H1 (cell line): ENCODE data around the gene TMEM179B. TPM values are rescaled to one million over a fixed set of nuclear protein-coding genes. Genes with fewer than 3 reads are reported as not detected.

ENCODE experiments used
- CTCF ChIA-PET: fragments of 300-600 bp; sonication (Branson Sonifier 250); formaldehyde crosslinking; loops from one replicate; lab custom pipeline; 2021; ENCODE audit not compliant: partially characterized antibody; lab: Charles Lee
- POLR2A ChIA-PET: fragments of 300-600 bp; sonication (Branson Sonifier 250); formaldehyde crosslinking; loops from one replicate; lab custom pipeline; 2021; ENCODE audit warnings: inconsistent platforms; ENCODE audit not compliant: partially characterized antibody; lab: Charles Lee
- DNase-seq, 2 experiments: peaks; one replicate each; pipeline versions ENCODE4 v3.0.0 to v3.0.0-alpha.2; 2010 to 2022; ENCODE audit warnings: low spot score in 2 of 2, low read depth in 1 of 2, mixed read lengths in 1 of 2
- FAIRE-seq: peaks from 2 replicates; lab custom pipeline; 2011; peaks lifted over from hg19 to GRCh38; lab: Jason Lieb, UNC
- H2AFZ ChIP-seq: 2 replicates; pipeline ENCODE4 v1.8.1; 2012; ENCODE audit warnings: low read length, inconsistent platforms
- H2AK5ac ChIP-seq: 2 replicates; pipeline ENCODE4 v1.6.1; 2013; ENCODE audit warnings: low read depth, low read length
- H2BK120ac ChIP-seq: replicated peaks from 2 replicates; pipeline ENCODE3; 2013; ENCODE audit warnings: low read depth, low read length, inconsistent platforms
- H2BK12ac ChIP-seq: 2 replicates; pipeline ENCODE4 v1.6.1; 2013; ENCODE audit warnings: low read depth, low read length
- H2BK15ac ChIP-seq: 2 replicates; pipeline ENCODE4 v1.6.1; 2013; ENCODE audit warnings: low read length
- H2BK20ac ChIP-seq: 2 replicates; pipeline ENCODE4 v1.6.1; 2013; ENCODE audit warnings: low read length
- H2BK5ac ChIP-seq: 2 replicates; pipeline ENCODE4 v1.6.1; 2013; ENCODE audit warnings: low read depth, low read length
- H3K14ac ChIP-seq: 2 replicates; pipeline ENCODE4 v1.6.1; 2013; ENCODE audit warnings: inconsistent platforms; ENCODE audit not compliant: insufficient read length
- H3K18ac ChIP-seq: 2 replicates; pipeline ENCODE4 v1.6.1; 2013; ENCODE audit warnings: low read length; ENCODE audit errors: extremely low read depth
- H3K23ac ChIP-seq: 2 replicates; pipeline ENCODE4 v1.6.1; 2013; ENCODE audit warnings: inconsistent platforms; ENCODE audit not compliant: insufficient read length
- H3K23me2 ChIP-seq: 2 replicates; pipeline ENCODE4 v1.6.1; 2013; ENCODE audit warnings: low read depth, low read length
- H3K27ac ChIP-seq: 2 replicates; pipeline ENCODE4 v1.6.1; 2011; ENCODE audit warnings: low read depth, low read length, inconsistent platforms
- H3K27me3 ChIP-seq, 4 experiments: replicated peaks in 1 of 4; 1 replicate in 1 of 4; 2 replicates in 3 of 4; pipeline versions ENCODE4 v1.6.1 to v1.8.1; 2011 to 2013; ENCODE audit warnings: low read length in 3 of 4, mild to moderate bottlenecking in 3 of 4, inconsistent platforms in 2 of 4, mixed read lengths in 2 of 4, moderate library complexity in 1 of 4; ENCODE audit not compliant: control insufficient read depth in 3 of 4, insufficient read depth in 3 of 4; ENCODE audit errors: extremely low read depth in 1 of 4
- H3K36me3 ChIP-seq, 4 experiments: 2 replicates each; pipeline versions ENCODE4 v1.6.1 to v1.8.1; 2011 to 2013; ENCODE audit warnings: mild to moderate bottlenecking in 4 of 4, low read length in 3 of 4, moderate library complexity in 2 of 4, control low read depth in 1 of 4, inconsistent platforms in 1 of 4; ENCODE audit not compliant: insufficient read depth in 4 of 4, control insufficient read depth in 2 of 4
- H3K4ac ChIP-seq: replicated peaks from 2 replicates; pipeline ENCODE3; 2013; ENCODE audit warnings: low read length, low read depth, mixed read lengths, inconsistent platforms; ENCODE audit not compliant: insufficient read length
- H3K4me1 ChIP-seq, 4 experiments: replicated peaks in 1 of 4; 1 replicate in 1 of 4; 2 replicates in 3 of 4; pipeline versions ENCODE4 v1.6.1 to v1.8.1; 2011 to 2013; ENCODE audit warnings: low read length in 3 of 4, inconsistent platforms in 2 of 4, mixed read lengths in 1 of 4; ENCODE audit not compliant: insufficient read depth in 4 of 4, control insufficient read depth in 3 of 4
- H3K4me2 ChIP-seq, 2 experiments: 2 replicates each; pipeline versions ENCODE4 v1.6.1 to v1.8.1; 2011 to 2013; ENCODE audit warnings: low read depth in 2 of 2, low read length in 2 of 2, control low read depth in 1 of 2, inconsistent platforms in 1 of 2, mild to moderate bottlenecking in 1 of 2; ENCODE audit not compliant: insufficient read depth in 1 of 2
- H3K4me3 ChIP-seq, 4 experiments: fragments of 200-600, 300-600 bp in 1 of 4; sonication (generic), shearing (Covaris generic), sonication (Bioruptor Twin) in 1 of 4; 2 replicates each; pipeline versions ENCODE4 v1.5.1 to v1.8.1; 2011 to 2016; ENCODE audit warnings: low read length in 4 of 4, low read depth in 3 of 4, control low read depth in 2 of 4, inconsistent platforms in 2 of 4, mild to moderate bottlenecking in 2 of 4, mixed read lengths in 1 of 4, moderate library complexity in 1 of 4; ENCODE audit not compliant: insufficient read depth in 2 of 4; ENCODE audit errors: extremely low read depth in 1 of 4
- H3K56ac ChIP-seq: replicated peaks from 2 replicates; pipeline ENCODE3; 2013; ENCODE audit warnings: low read depth, mild to moderate bottlenecking, mixed read lengths, low read length, inconsistent platforms; ENCODE audit not compliant: insufficient read length
- H3K79me1 ChIP-seq: 2 replicates; pipeline ENCODE4 v1.6.1; 2013; ENCODE audit warnings: low read depth, low read length, control low read depth
- H3K79me2 ChIP-seq, 2 experiments: 2 replicates each; pipeline versions ENCODE4 v1.6.1 to v1.8.1; 2012 to 2013; ENCODE audit warnings: low read length in 2 of 2, mild to moderate bottlenecking in 2 of 2, inconsistent platforms in 1 of 2; ENCODE audit not compliant: insufficient read depth in 2 of 2, control insufficient read depth in 1 of 2
- H3K9ac ChIP-seq, 4 experiments: replicated peaks in 1 of 4; 1 replicate in 1 of 4; 2 replicates in 3 of 4; pipeline versions ENCODE4 v1.6.1 to v1.8.1; 2011 to 2013; ENCODE audit warnings: low read depth in 3 of 4, low read length in 3 of 4, control low read depth in 2 of 4, mild to moderate bottlenecking in 2 of 4, moderate library complexity in 2 of 4, inconsistent platforms in 1 of 4; ENCODE audit errors: extremely low read depth in 1 of 4
- H3K9me3 ChIP-seq, 2 experiments: 2 replicates each; pipeline versions ENCODE4 v1.6.1 to v1.8.1; 2012 to 2013; ENCODE audit warnings: mild to moderate bottlenecking in 2 of 2, moderate library complexity in 2 of 2, control low read depth in 1 of 2, inconsistent platforms in 1 of 2, low read depth in 1 of 2, low read length in 1 of 2, mixed read lengths in 1 of 2; ENCODE audit not compliant: insufficient read depth in 2 of 2
- H4K20me1 ChIP-seq, 2 experiments: replicated peaks in 1 of 2; 2 replicates each; pipeline versions ENCODE3 to v1.8.1; 2011 to 2013; ENCODE audit warnings: inconsistent platforms in 2 of 2, low read length in 2 of 2, mild to moderate bottlenecking in 1 of 2; ENCODE audit not compliant: insufficient read depth in 2 of 2, control insufficient read depth in 1 of 2
- H4K5ac ChIP-seq: 2 replicates; pipeline ENCODE4 v1.6.1; 2013; ENCODE audit warnings: low read length, low read depth, mixed read lengths, inconsistent platforms; ENCODE audit not compliant: insufficient read length
- H4K8ac ChIP-seq: 2 replicates; pipeline ENCODE4 v1.8.0; 2013; ENCODE audit warnings: mild to moderate bottlenecking, moderate library complexity, low read length, inconsistent platforms; ENCODE audit not compliant: insufficient read depth; ENCODE audit errors: extremely low read depth
- H4K91ac ChIP-seq: replicated peaks from 2 replicates; pipeline ENCODE3; 2013; ENCODE audit warnings: low read length, mixed read lengths, inconsistent platforms; ENCODE audit not compliant: insufficient read length
- ASH2L ChIP-seq: fragments of 200-600, 300-600 bp; sonication (generic); IDR thresholded peaks from one replicate; pipeline ENCODE4 v1.7.1; 2017; ENCODE audit warnings: low read length
- BCL11A ChIP-seq, 2 experiments: IDR thresholded peaks; one replicate each; pipeline ENCODE4 v1.6.1; 2011; ENCODE audit warnings: low read depth in 2 of 2, low read length in 2 of 2, mild to moderate bottlenecking in 2 of 2
- BRCA1 ChIP-seq: IDR thresholded peaks from 2 replicates; pipeline ENCODE4 v1.6.1; 2012; ENCODE audit warnings: low read depth, low read length, improper control_type of control experiment
- CBX8 ChIP-seq: fragments of 300-800, 300-1000 bp; sonication (generic); IDR thresholded peaks from 2 replicates; pipeline ENCODE4 v1.7.1; 2016; ENCODE audit warnings: low read depth, low read length, borderline replicate concordance
- CHD1 ChIP-seq: IDR thresholded peaks from 2 replicates; pipeline ENCODE4 v1.6.1; 2012; ENCODE audit warnings: low read depth, low read length, improper control_type of control experiment
- CTCF ChIP-seq, 3 experiments: IDR thresholded peaks; 1 replicate in 2 of 3; 2 replicates in 1 of 3; pipeline versions ENCODE4 v1.5.1 to v1.6.1; 2011; ENCODE audit warnings: low read length in 3 of 3, mild to moderate bottlenecking in 3 of 3, inconsistent platforms in 2 of 3, low read depth in 1 of 3, moderate library complexity in 1 of 3; ENCODE audit not compliant: insufficient read depth in 1 of 3; ENCODE audit errors: control extremely low read depth in 1 of 3
- EZH2 ChIP-seq: fragments of 200-600 bp; sonication (generic); IDR thresholded peaks from 2 replicates; pipeline ENCODE4 v1.7.1; 2012; ENCODE audit warnings: low read depth, mild to moderate bottlenecking, moderate library complexity, low read length, inconsistent platforms; ENCODE audit not compliant: severe bottlenecking
- POLR2AphosphoS5 ChIP-seq: IDR thresholded peaks from 2 replicates; pipeline ENCODE4 v1.6.1; 2011; ENCODE audit warnings: low read depth, low read length
- WGBS, 2 experiments: shearing (Covaris generic) in 1 of 2; methylation state at CpG; one replicate each; pipeline versions ENCODE4 v1.1.6 to v1.1.7; 2013 to 2015; ENCODE audit warnings: low lambda C conversion rate in 2 of 2, mixed read lengths in 2 of 2, inconsistent platforms in 1 of 2, low coverage in 1 of 2, missing lambda C conversion rate in 1 of 2; ENCODE audit not compliant: insufficient replicate concordance in 2 of 2, insufficient coverage in 1 of 2, insufficient read length in 1 of 2; ENCODE audit errors: extremely low coverage in 1 of 2, missing lambda C conversion rate in 1 of 2; 5-methylcytosine and 5-hydroxymethylcytosine counted together
- polyA plus RNA-seq, 7 experiments: library from polyadenylated mRNA; depleted of rRNA in 3 of 7; stranded (reverse) in 5 of 7; unstranded in 2 of 7; fragments of >200 nt in 5 of 7; fragments of 200-250 nt in 2 of 7; gene quantifications; 1 replicate in 5 of 7; 2 replicates in 1 of 7; 4 replicates in 1 of 7; pipeline versions ENCODE4 v1.2.1 to v1.2.3, GENCODE V29; 2011 to 2013; ENCODE audit warnings: missing spikeins in 2 of 7, mixed read lengths in 2 of 7
- total RNA-seq: library from RNA; stranded (reverse); fragmentation: NEBNext Ultra II Directional; extraction: Animal tissue kit (Norgen Biotek cat#: 25700); gene quantifications from 2 replicates; pipeline ENCODE4 v1.2.1, GENCODE V29; 2021
- TF ChIP-seq, protein P1 (sequence below): IDR thresholded peaks from 2 replicates; pipeline ENCODE4 v1.6.1; 2011; ENCODE audit warnings: low read length, improper control_type of control experiment

The TMEM179B gene
- total and polyA plus RNA-seq, 2 of the 8 experiments (the other 6 are each of a cell fraction or from before 2014, with no cell fraction given), result 18.6 to 62.2 TPM

GRCh38 chr11:62778441-62778840, 8.8 kb upstream of the TMEM179B start:
- Histone ChIP-seq H2BK120ac (no peak overlapping the region), H3K27ac (no peak overlapping the region), H3K4me3 (no peak overlapping the region), H2BK15ac (no peak overlapping the region), H2BK20ac (no peak overlapping the region), H4K8ac (no peak overlapping the region), H3K18ac (no peak overlapping the region), H3K23ac (no peak overlapping the region), H3K9me3 (no peaks in the 10 kb centered on the region), H4K5ac (no peak overlapping the region), H3K79me2 (peaks cover 0 to 4% of the 10 kb centered on the region in 2 experiments; a peak in 1 of 4 replicates), H3K36me3 (peaks cover 12 to 31% (median 24%) of the 10 kb centered on the region in 4 experiments), H3K4me2 (no peak overlapping the region), H2AK5ac (no peak overlapping the region), H2BK12ac (no peak overlapping the region), H3K23me2 (no peaks in the 10 kb centered on the region), H3K79me1 (peaks cover 6% of the 10 kb centered on the region; the same call in 1 of the 2 replicates), H4K20me1 (peaks cover 0 to 3% of the 10 kb centered on the region in 2 experiments), H3K4me1 (no peaks in the 10 kb centered on the region), H3K14ac (no peak overlapping the region), H2BK5ac (no peak overlapping the region), H3K9ac (no peak overlapping the region), H3K27me3 (no peaks in the 10 kb centered on the region)
- 89% methylated on average over 3 of the region's 3 CpGs; no CpG with 5 or more reads in 1 of the 2 experiments for WGBS, 2 experiments
- DNase-seq, result no peak
- CTCF ChIA-PET, result interaction anchor here (0.9 to 1.1 kb wide), 2 partner anchors 48 to 76 kb away, joined by 3 to 4 read pairs; no protein-coding TSS in a partner anchor
- POLR2A ChIA-PET, result interaction anchor here (1.1 to 1.5 kb wide), 3 partner anchors 9 to 77 kb away, joined by 3 to 4 read pairs (median 3); partner anchors contain the start of gene POLR2G
- TF ChIP-seq ASH2L (no peak), BRCA1 (no peak), EZH2 (no peak), POLR2AphosphoS5 (no peak), CTCF (IDR thresholded peaks at IDR 0.05; ENCODE audit: control extremely low read depth in 1 of 3, insufficient read depth in 1 of 3, low read depth in 1 of 3, low read length in 3 of 3) (no peak), CHD1 (no peak), BCL11A (IDR thresholded peaks at IDR 0.05; ENCODE audit: low read depth in 2 of 2, low read length in 2 of 2) (no peak), CBX8 (no peak)
- TF ChIP-seq, protein P1, sequence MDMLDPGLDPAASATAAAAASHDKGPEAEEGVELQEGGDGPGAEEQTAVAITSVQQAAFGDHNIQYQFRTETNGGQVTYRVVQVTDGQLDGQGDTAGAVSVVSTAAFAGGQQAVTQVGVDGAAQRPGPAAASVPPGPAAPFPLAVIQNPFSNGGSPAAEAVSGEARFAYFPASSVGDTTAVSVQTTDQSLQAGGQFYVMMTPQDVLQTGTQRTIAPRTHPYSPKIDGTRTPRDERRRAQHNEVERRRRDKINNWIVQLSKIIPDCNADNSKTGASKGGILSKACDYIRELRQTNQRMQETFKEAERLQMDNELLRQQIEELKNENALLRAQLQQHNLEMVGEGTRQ, result no peak
- TF ChIP-seq, all 59 proteins: peak for 0
- no peak for FAIRE-seq
- H2AFZ ChIP-seq, result no peak overlapping the region
- H4K91ac ChIP-seq, result no peak overlapping the region
- no peak overlapping the region for H3K4ac ChIP-seq
- H3K56ac ChIP-seq, result no peak overlapping the region
